Liver (tissue), 9 donors: ENCODE data around the gene RASSF7. TPM values are rescaled to one million over a fixed set of nuclear protein-coding genes. Genes with fewer than 3 reads are reported as not detected.

ENCODE experiments used
- DNase-seq: peaks from one replicate; pipeline ENCODE4 v3.0.0-alpha.2; 2017; ENCODE audit warnings: low spot score
- H3K27ac ChIP-seq, 2 donors: one replicate each; pipeline ENCODE4 v1.7.0; 2013; ENCODE audit warnings: inconsistent platforms in 2 of 2, low read length in 2 of 2, control low read depth in 1 of 2, low read depth in 1 of 2, mild to moderate bottlenecking in 1 of 2
- H3K27me3 ChIP-seq, 4 donors: one replicate each; pipeline versions ENCODE4 v1.6.1 to v1.7.0; 2013; ENCODE audit warnings: low read length in 3 of 4, inconsistent platforms in 1 of 4, mild to moderate bottlenecking in 1 of 4, moderate library complexity in 1 of 4; ENCODE audit not compliant: control insufficient read depth in 4 of 4, insufficient read depth in 4 of 4
- H3K36me3 ChIP-seq, 4 donors: one replicate each; pipeline versions ENCODE4 v1.6.1 to v1.7.0; 2013; ENCODE audit warnings: low read length in 3 of 4, mild to moderate bottlenecking in 3 of 4, low read depth in 1 of 4, moderate library complexity in 1 of 4; ENCODE audit not compliant: control insufficient read depth in 4 of 4, insufficient read depth in 3 of 4
- H3K4me1 ChIP-seq, 4 donors: one replicate each; pipeline versions ENCODE4 v1.6.1 to v1.7.0; 2013; ENCODE audit warnings: low read length in 3 of 4, mild to moderate bottlenecking in 3 of 4, moderate library complexity in 1 of 4; ENCODE audit not compliant: control insufficient read depth in 4 of 4, insufficient read depth in 4 of 4
- H3K4me3 ChIP-seq, 3 donors: one replicate each; pipeline versions ENCODE4 v1.6.1 to v1.7.0; 2013; ENCODE audit warnings: low read length in 3 of 3, control low read depth in 1 of 3, low read depth in 1 of 3, mild to moderate bottlenecking in 1 of 3
- H3K9ac ChIP-seq, 2 donors: one replicate each; pipeline ENCODE4 v1.7.0; 2013; ENCODE audit warnings: low read length in 2 of 2, mild to moderate bottlenecking in 2 of 2, moderate library complexity in 2 of 2, control low read depth in 1 of 2, low read depth in 1 of 2
- H3K9me3 ChIP-seq, 4 donors: one replicate each; pipeline versions ENCODE4 v1.6.1 to v1.7.0; 2013; ENCODE audit warnings: low read length in 3 of 4; ENCODE audit not compliant: control insufficient read depth in 4 of 4
- EGR1 ChIP-seq, 2 donors: IDR thresholded peaks; 2 replicates each; pipeline ENCODE4 v1.6.1; 2016 to 2018; ENCODE audit warnings: antibody characterized with exemption in 2 of 2, low read depth in 2 of 2
- FOXA1 ChIP-seq: IDR thresholded peaks from 2 replicates; pipeline ENCODE4 v1.6.1; 2016; ENCODE audit warnings: antibody characterized with exemption
- GABPA ChIP-seq, 2 donors: IDR thresholded peaks in 1 of 2; conservative IDR thresholded peaks in 1 of 2; 2 replicates each; pipeline ENCODE4 v1.6.1; 2016; ENCODE audit warnings: antibody characterized with exemption in 2 of 2, mild to moderate bottlenecking in 1 of 2, moderate library complexity in 1 of 2
- HNF4A ChIP-seq, 2 donors: conservative IDR thresholded peaks; 2 replicates each; pipeline ENCODE4 v1.6.1; 2016; ENCODE audit warnings: antibody characterized with exemption in 2 of 2, mild to moderate bottlenecking in 2 of 2
- HNF4G ChIP-seq: IDR thresholded peaks from 2 replicates; pipeline ENCODE4 v1.6.1; 2016; ENCODE audit warnings: antibody characterized with exemption
- JUND ChIP-seq, 2 donors: IDR thresholded peaks; 2 replicates each; pipeline ENCODE4 v1.6.1; 2016; ENCODE audit warnings: antibody characterized with exemption in 2 of 2
- NR2F2 ChIP-seq: IDR thresholded peaks from 2 replicates; pipeline ENCODE4 v1.6.1; 2016; ENCODE audit warnings: antibody characterized with exemption
- RAD21 ChIP-seq, 2 donors: IDR thresholded peaks; 2 replicates each; pipeline ENCODE4 v1.6.1; 2016; ENCODE audit warnings: antibody characterized with exemption in 2 of 2, mild to moderate bottlenecking in 2 of 2
- SP1 ChIP-seq: IDR thresholded peaks from 2 replicates; pipeline ENCODE4 v1.6.1; 2018; ENCODE audit warnings: antibody characterized with exemption, mild to moderate bottlenecking
- WGBS: extraction: QIAGEN DNeasy Blood & Tissue Kit; methylation state at CpG from one replicate; pipeline ENCODE4 v1.1.7; 2013; 5-methylcytosine and 5-hydroxymethylcytosine counted together
- polyA plus RNA-seq, 2 donors: library from polyadenylated mRNA; stranded (reverse) in 1 of 2; unstranded in 1 of 2; fragments of 200-250 nt in 1 of 2; fragments of >200 nt in 1 of 2; fragmentation: Nextera tagmentation in 1 of 2; extraction: Ambion mirVana in 1 of 2; gene quantifications; one replicate each; pipeline versions ENCODE4 v1.2.1 to v1.2.3, GENCODE V29; 2013 to 2015
- total RNA-seq, 2 donors: library from RNA; depleted of rRNA; stranded (reverse); fragments of >200 nt; gene quantifications; one replicate each; pipeline ENCODE4 v1.2.3, GENCODE V29; 2014
- TF ChIP-seq, protein P1 (sequence below): IDR thresholded peaks from 2 replicates; pipeline ENCODE4 v1.6.1; 2016; ENCODE audit warnings: antibody characterized with exemption
- donor health status: healthy.
- donor health status: healthy.
- donor health status: healthy.
- donor health status: healthy.
- donor health status: healthy.

Gene RASSF7
- total and polyA plus RNA-seq, 4 donors, result 11.5 to 50.4 (median 36.9) TPM

DNA sequence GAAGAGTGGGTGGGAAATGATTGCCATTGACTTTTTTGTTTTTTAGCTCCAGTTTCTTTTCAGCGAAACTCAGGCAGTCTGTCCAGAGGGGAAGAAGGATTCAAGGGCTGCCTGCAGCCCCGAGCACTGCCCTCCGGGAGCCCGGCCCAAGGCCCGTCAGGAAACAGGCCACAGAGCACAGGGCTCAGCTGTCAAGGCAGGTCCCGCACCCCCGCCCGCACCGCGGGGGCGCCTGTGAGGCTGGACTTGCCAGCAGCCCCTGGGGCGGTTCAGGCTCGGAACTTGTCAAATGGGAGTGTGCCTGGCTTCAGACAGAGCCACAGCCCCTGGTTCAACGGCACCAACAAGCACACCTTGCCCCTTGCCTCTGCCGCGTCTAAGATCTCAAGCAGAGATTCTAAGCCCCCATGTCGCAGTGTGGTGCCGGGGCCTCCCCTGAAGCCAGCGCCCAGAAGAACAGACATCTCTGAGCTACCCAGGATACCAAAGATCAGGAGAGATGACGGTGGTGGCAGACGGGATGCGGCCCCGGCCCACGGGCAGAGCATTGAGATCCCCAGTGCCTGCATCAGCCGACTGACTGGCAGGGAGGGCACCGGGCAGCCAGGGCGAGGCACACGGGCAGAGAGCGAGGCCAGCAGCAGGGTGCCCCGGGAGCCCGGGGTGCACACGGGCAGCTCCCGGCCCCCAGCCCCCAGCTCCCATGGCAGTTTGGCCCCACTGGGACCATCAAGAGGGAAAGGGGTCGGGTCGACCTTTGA lies 46.4 kb downstream of the RASSF7 start:
- Histone ChIP-seq H3K4me1 (peaks cover 15 to 74% (median 36%) of the 10 kb centered on the region in 4 donors), H3K9ac (no peak overlapping the region), H3K9me3 (no peaks in the 10 kb centered on the region), H3K36me3 (peaks cover 29 to 59% (median 35%) of the 10 kb centered on the region in 4 donors), H3K27me3 (no peaks in the 10 kb centered on the region), H3K27ac (peak overlapping the region in 1 of 2 donors; percentile 1), H3K4me3 (no peak overlapping the region)
- 88% methylated on average over 35 of the region's 35 CpGs for WGBS
- no peak for TF ChIP-seq GABPA (IDR thresholded peaks at IDR 0.05 in 1 of 2, conservative IDR thresholded peaks at IDR 0.05 in 1 of 2)
- no peak for TF ChIP-seq HNF4A (conservative IDR thresholded peaks at IDR 0.05)
- TF ChIP-seq HNF4G, result no peak
- TF ChIP-seq SP1, result no peak
- DNase-seq, result no peak

DNA sequence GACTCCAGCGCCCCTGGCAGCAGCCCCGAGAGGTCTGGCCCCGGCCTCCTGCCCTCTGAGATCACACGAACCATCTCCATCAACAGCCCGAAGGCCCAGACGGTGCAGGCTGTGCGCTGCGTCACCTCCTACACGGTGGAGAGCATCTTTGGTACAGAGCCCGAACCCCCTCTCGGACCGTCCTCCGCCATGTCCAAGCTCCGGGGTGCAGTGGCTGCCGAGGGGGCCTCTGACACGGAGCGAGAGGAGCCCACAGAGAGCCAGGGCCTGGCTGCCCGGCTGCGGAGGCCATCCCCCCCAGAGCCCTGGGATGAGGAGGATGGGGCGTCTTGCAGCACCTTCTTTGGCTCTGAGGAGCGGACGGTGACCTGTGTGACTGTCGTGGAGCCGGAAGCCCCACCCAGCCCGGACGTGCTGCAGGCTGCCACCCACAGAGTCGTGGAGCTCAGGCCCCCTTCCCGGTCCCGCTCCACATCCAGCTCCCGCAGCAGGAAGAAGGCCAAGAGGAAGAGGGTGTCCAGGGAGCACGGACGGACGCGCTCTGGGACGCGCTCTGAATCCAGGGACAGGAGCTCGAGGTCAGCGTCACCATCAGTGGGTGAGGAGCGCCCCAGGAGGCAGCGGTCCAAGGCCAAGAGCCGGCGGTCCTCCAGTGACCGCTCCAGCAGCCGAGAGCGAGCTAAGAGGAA lies 47.3 kb downstream of the RASSF7 start:
- H3K36me3 ChIP-seq, result peaks cover 29 to 61% (median 37%) of the 10 kb centered on the region in 4 donors
- H3K4me1 ChIP-seq, result peaks cover 20 to 79% (median 43%) of the 10 kb centered on the region in 4 donors
- DNase-seq, result no peak
- H3K27me3 ChIP-seq, result no peaks in the 10 kb centered on the region
- H3K9me3 ChIP-seq, result no peaks in the 10 kb centered on the region
- no peak overlapping the region for H3K4me3 ChIP-seq
- TF ChIP-seq SP1 (no peak), JUND (IDR thresholded peaks at IDR 0.05) (no peak), RAD21 (IDR thresholded peaks at IDR 0.05) (no peak), HNF4G (no peak), FOXA1 (no peak), EGR1 (IDR thresholded peaks at IDR 0.05; ENCODE audit: low read depth in 2 of 2) (no peak), GABPA (IDR thresholded peaks at IDR 0.05 in 1 of 2, conservative IDR thresholded peaks at IDR 0.05 in 1 of 2) (no peak)
- 84% methylated on average over 45 of the region's 45 CpGs for WGBS
- H3K27ac ChIP-seq, result no peak overlapping the region
- no peak overlapping the region for H3K9ac ChIP-seq

DNA sequence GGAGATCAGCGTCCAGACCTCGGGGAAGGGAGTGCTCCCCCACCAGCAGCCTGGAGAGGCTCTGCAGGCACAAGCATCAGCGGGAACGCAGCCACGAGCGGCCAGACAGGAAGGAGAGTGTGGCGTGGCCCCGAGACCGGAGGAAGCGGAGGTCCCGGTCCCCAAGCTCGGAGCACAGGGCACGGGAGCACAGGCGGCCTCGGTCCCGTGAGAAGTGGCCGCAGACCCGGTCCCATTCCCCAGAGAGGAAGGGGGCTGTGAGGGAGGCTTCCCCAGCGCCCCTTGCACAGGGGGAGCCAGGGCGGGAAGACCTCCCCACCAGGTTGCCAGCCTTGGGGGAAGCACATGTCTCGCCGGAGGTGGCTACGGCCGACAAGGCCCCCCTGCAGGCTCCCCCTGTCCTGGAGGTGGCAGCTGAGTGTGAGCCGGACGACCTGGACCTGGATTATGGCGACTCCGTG lies 48.1 kb downstream of the RASSF7 start:
- no peak for DNase-seq
- Histone ChIP-seq H3K9me3 (no peaks in the 10 kb centered on the region), H3K4me1 (peaks cover 22 to 81% (median 47%) of the 10 kb centered on the region in 4 donors), H3K27ac (no peak overlapping the region), H3K27me3 (no peaks in the 10 kb centered on the region), H3K9ac (no peak overlapping the region), H3K36me3 (peaks cover 23 to 60% (median 39%) of the 10 kb centered on the region in 4 donors), H3K4me3 (no peak overlapping the region)
- TF ChIP-seq, protein P1, sequence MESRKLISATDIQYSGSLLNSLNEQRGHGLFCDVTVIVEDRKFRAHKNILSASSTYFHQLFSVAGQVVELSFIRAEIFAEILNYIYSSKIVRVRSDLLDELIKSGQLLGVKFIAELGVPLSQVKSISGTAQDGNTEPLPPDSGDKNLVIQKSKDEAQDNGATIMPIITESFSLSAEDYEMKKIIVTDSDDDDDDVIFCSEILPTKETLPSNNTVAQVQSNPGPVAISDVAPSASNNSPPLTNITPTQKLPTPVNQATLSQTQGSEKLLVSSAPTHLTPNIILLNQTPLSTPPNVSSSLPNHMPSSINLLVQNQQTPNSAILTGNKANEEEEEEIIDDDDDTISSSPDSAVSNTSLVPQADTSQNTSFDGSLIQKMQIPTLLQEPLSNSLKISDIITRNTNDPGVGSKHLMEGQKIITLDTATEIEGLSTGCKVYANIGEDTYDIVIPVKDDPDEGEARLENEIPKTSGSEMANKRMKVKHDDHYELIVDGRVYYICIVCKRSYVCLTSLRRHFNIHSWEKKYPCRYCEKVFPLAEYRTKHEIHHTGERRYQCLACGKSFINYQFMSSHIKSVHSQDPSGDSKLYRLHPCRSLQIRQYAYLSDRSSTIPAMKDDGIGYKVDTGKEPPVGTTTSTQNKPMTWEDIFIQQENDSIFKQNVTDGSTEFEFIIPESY, result no peak
- peak; percentile 18 for TF ChIP-seq NR2F2
- WGBS, result 81% methylated on average over 28 of the region's 28 CpGs
